SK-N-MC (cell line): ENCODE data around the gene FCMR.

Experiments
- EZH2 ChIP-seq: fragments of 200-600 bp; sonication (generic); IDR thresholded peaks from one replicate; pipeline ENCODE4 v1.6.1; 2017; ENCODE audit warnings: antibody characterized with exemption
- FOXP2 ChIP-seq: optimal IDR thresholded peaks from 2 replicates; pipeline ENCODE3; 2011; ENCODE audit warnings: mild to moderate bottlenecking, moderate library complexity; ENCODE audit not compliant: insufficient read depth; ENCODE audit errors: extremely low read length, control extremely low read depth
- POLR2AphosphoS5 ChIP-seq: IDR thresholded peaks from 2 replicates; pipeline ENCODE4 v1.6.1; 2012; ENCODE audit warnings: mild to moderate bottlenecking, low read depth, low read length, borderline replicate concordance

DNA sequence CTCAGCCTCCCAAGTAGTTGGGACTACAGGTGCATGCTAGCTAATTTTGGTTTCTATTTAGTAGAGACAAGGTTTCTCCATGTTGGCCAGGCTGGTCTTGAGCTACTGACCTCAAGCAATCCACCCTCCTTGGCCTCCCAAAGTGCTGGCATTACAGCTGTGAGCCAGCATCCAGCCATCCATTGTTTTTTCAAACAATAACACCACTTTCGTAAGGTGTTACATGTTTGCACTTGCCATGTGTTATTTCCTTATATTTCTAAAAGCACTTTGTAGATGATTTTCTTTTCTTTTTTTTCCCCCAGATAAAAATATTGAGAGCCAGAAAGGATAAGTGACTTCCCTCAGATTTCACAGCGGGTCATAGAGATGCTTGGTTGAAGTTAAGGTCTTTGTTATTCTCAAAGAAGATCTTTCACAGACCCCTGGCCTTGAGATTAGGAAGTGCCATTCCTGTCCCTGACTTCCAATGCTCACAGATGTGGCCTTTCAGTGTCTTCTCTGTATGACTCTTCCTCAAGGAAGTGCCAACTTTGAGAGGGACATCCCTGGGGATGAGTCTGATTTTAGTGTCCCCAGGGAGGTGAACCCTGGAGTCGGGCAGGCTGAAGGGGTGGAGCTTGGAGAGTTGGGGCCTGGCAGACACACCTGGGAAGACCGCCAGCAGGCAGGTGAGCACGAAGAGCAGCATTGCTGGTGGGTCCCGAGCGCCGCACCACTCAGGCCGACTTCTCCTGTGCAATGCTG, 18.3 kb upstream of the FCMR start:
- no peak for TF ChIP-seq EZH2
- no peak for TF ChIP-seq POLR2AphosphoS5
- TF ChIP-seq FOXP2: no peak
